ENCODE measurements around the gene PAX9.
"Not testable (repeated sequence)": the region's sequence is repeated elsewhere in the genome, so short reads cannot be mapped to it uniquely, and the experiment has no call there.

PAX9 gene

GRCh38 chr14:36676236-36676635, 14.6 kb downstream of the PAX9 start:
- DNase-seq: no peak

- no peak for DNase-seq
Measured at GRCh38 chr14:36682338-36682737, 20.7 kb downstream of the PAX9 start.

GRCh38 chr14:36683083-36683724, 21.5 kb downstream of the PAX9 start:
- DNase-seq: no peak

GRCh38 chr14:36684946-36685345, 23.3 kb downstream of the PAX9 start:
- DNase-seq: no peak

- no peak for DNase-seq
Measured at GRCh38 chr14:36690311-36691040, 28.8 kb downstream of the PAX9 start.

GRCh38 chr14:36699420-36699819, 37.8 kb downstream of the PAX9 start:
- DNase-seq: not testable (repeated sequence)

- DNase-seq: no peak
Measured at GRCh38 chr14:36700651-36701050, 39.0 kb downstream of the PAX9 start.

GRCh38 chr14:36701132-36701531, 39.5 kb downstream of the PAX9 start:
- no peak for DNase-seq

GRCh38 chr14:36702474-36702873, 40.8 kb downstream of the PAX9 start:
- DNase-seq: no peak

GRCh38 chr14:36707570-36707969, 45.9 kb downstream of the PAX9 start:
- no peak for DNase-seq

- no peak for DNase-seq
Measured at GRCh38 chr14:36713960-36714703, 52.5 kb downstream of the PAX9 start.

GRCh38 chr14:36716614-36717184, 55.0 kb downstream of the PAX9 start:
- DNase-seq: no peak

GRCh38 chr14:36717363-36717762, 55.7 kb downstream of the PAX9 start:
- no peak for DNase-seq

GRCh38 chr14:36718216-36718615, 56.6 kb downstream of the PAX9 start:
- no peak for DNase-seq

- no peak for DNase-seq
Measured at GRCh38 chr14:36719823-36720222, 58.2 kb downstream of the PAX9 start.

GRCh38 chr14:36720657-36721056, 59.0 kb downstream of the PAX9 start:
- no peak for DNase-seq

- no peak for DNase-seq
Measured at GRCh38 chr14:36721877-36722276, 60.2 kb downstream of the PAX9 start.

- DNase-seq: no peak
Measured at GRCh38 chr14:36723530-36723929, 61.9 kb downstream of the PAX9 start.

- DNase-seq: no peak
Measured at GRCh38 chr14:36724162-36724561, 62.5 kb downstream of the PAX9 start.

- no peak for DNase-seq
Measured at GRCh38 chr14:36726128-36726527, 64.5 kb downstream of the PAX9 start.
